Measurements from ENCODE around the gene SEC24C. TPM values are rescaled to one million over a fixed set of nuclear protein-coding genes. Genes with fewer than 3 reads are reported as not detected.
"Not testable (repeated sequence)": the region's sequence is repeated elsewhere in the genome, so short reads cannot be mapped to it uniquely, and the experiment has no call there.

SEC24C gene
- total and polyA plus RNA-seq, 2 of the 4 experiments (the other 2 are of a cell fraction) = 74.2 to 88.9 TPM

DNA sequence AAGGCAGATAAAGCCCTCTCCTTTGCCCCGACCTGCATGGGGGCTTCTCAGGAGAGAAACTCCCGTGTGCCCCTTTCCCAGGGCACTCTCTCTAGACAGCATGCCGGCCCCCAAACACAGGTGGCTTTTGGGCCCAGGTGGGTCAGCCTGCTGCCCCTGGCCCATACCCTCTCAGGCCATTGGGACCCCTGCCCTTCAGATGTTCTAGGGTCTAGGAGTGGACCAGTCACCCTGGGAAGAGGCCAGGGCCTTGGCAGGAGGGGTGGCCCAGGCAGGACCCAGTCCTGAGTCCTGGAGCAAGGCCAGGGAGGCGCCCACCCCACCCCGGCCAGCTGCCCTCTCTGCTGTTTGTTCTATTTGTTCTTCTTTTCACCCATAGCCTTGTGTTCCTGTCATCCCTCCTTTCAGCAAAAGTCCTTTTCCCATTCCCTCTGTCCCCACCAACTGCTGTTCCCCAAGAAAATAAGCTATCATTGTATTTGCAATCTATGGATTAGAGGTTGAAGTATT lies 9.3 kb upstream of the SEC24C start:
- no peak overlapping the region for H3K23ac ChIP-seq (ENCODE audit: low read depth, low read length)
- no peak overlapping the region for H2BK5ac ChIP-seq (ENCODE audit: low read depth, low read length, poor library complexity, severe bottlenecking)
- intact Hi-C loops (cut with micrococcal nuclease) (no loop called here), dilution Hi-C loops (cut with HindIII; ENCODE audit: low sequenced_read_pairs, unreplicated experiment) (no loop called here), in situ Hi-C loops (cut with MboI; ENCODE audit: low sequenced_read_pairs) (no loop called here)
- TF ChIP-seq NFE2L2 (IDR thresholded peaks at IDR 0.05; ENCODE audit: low read depth, low read length) = no peak
- H3K79me1 ChIP-seq (ENCODE audit: low read depth in 1 of 2, low read length in 2 of 2) = peaks cover 3 to 27% of the 10 kb centered on the region in 2 experiments
- H4K20me1 ChIP-seq (ENCODE audit: insufficient read depth, low read length) = no peaks in the 10 kb centered on the region
- no peak overlapping the region for H2AFZ ChIP-seq (replicated peaks; ENCODE audit: low read length, poor library complexity)
- POLR2A ChIA-PET (ENCODE audit: unreplicated experiment) = no interaction called here
- H3K14ac ChIP-seq (replicated peaks; ENCODE audit: low read depth, low read length) = no peak overlapping the region
- H2BK20ac ChIP-seq (ENCODE audit: low read depth, low read length) = no peak overlapping the region
- ATAC-seq (ENCODE audit: low read depth) (no peak), DNase-seq (no peak)
- H2BK120ac ChIP-seq (ENCODE audit: low read depth, low read length) = no peak overlapping the region
- no peak overlapping the region for H4K91ac ChIP-seq (ENCODE audit: insufficient read depth, low read depth, low read length)
- H3K4me1 ChIP-seq (ENCODE audit: control insufficient read depth, insufficient read depth, low read length) = peaks cover 3% of the 10 kb centered on the region; the same call in 1 of the 2 replicates
- WGBS, 2 experiments (ENCODE audit: extremely low coverage in 2 of 2, insufficient read length in 1 of 2) = no CpG with 5 or more reads among the region's 5 CpGs
- H3K56ac ChIP-seq (ENCODE audit: extremely low read depth, insufficient read depth, low read length) = no peak overlapping the region
- no peak overlapping the region for H3K4me2 ChIP-seq (ENCODE audit: low read depth, low read length)
- H3K4me3 ChIP-seq (ENCODE audit: insufficient read depth, low read depth, low read length) = no peak overlapping the region
- H2BK15ac ChIP-seq (ENCODE audit: low read depth, low read length) = no peak overlapping the region
- no TSS peak for BruUV-seq (replicated peaks)
- H3K18ac ChIP-seq (ENCODE audit: low read depth, low read length) = no peak overlapping the region
- H3K36me3 ChIP-seq (ENCODE audit: control insufficient read depth, insufficient read depth, low read length) = peaks cover 26% of the 10 kb centered on the region
- no peak overlapping the region for H4K5ac ChIP-seq (ENCODE audit: low read depth, low read length)
- no peak overlapping the region for H3K27ac ChIP-seq (ENCODE audit: insufficient read depth, low read length)
- no peaks in the 10 kb centered on the region for H3K27me3 ChIP-seq (ENCODE audit: control insufficient read depth, insufficient read depth, low read length)
- H3K9ac ChIP-seq (ENCODE audit: low read depth, low read length) = no peak overlapping the region
- H4K8ac ChIP-seq (ENCODE audit: low read depth in 2 of 2, low read length in 2 of 2) = no peak overlapping the region
- no peak overlapping the region for H3K4ac ChIP-seq (ENCODE audit: low read depth, low read length)
- H3K9me1 ChIP-seq (ENCODE audit: insufficient read depth, low read length) = 0 out of 2 replicates have a peak, but pooled peaks cover 8% of the 10 kb centered on the region
- no peak overlapping the region for H2AK9ac ChIP-seq (replicated peaks; ENCODE audit: low read depth, low read length, poor library complexity)
- H3K9me3 ChIP-seq (ENCODE audit: control insufficient read depth, insufficient read depth, low read length) = no peaks in the 10 kb centered on the region
- no peak overlapping the region for H2AK5ac ChIP-seq (ENCODE audit: low read depth, low read length)
- CTCF ChIA-PET = no interaction called here

DNA sequence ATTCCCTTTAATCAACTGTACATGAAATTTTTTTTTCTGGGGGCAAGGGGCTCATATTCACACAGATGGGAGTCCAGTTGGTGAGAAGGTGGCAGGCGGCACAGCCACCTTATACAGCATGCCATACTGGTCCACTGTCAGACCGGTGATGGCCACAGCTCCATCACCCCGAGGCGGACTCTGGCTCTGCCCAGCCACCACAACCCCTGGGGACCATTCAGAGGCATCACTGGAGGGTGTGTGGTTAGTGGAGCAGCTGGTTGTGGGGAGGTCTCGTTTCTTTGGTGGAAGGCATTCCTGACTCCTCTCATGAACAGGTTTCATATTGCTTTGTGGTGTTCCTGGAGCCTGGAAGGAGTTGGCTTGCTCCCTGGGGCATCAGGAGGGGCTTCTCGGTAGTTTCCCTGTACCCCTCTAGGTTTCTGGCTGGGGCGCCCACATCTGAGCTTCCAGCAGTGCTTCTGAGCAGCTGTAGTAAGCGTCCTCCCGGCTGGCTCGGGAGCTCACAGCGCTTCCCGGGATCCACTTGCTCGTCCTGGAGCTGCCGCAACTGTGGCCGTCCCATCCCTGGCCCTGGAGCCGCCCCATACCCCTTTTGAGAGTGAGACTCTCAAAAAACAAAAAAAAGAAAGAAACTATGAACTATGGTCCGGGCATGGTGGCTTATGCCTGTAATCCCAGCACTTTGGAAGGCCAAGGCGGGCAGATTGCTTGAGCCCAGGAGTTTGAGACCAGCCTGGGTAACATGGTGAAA lies 3.5 kb upstream of the SEC24C start:
- H4K20me1 ChIP-seq (ENCODE audit: insufficient read depth, low read length); H3K9ac ChIP-seq (ENCODE audit: low read depth, low read length); H3K27ac ChIP-seq (ENCODE audit: insufficient read depth, low read length); H3K56ac ChIP-seq (ENCODE audit: extremely low read depth, insufficient read depth, low read length); H3K9me1 ChIP-seq (ENCODE audit: insufficient read depth, low read length); H2AK9ac ChIP-seq (replicated peaks; ENCODE audit: low read depth, low read length, poor library complexity); H3K9me3 ChIP-seq (ENCODE audit: control insufficient read depth, insufficient read depth, low read length); H3K4me3 ChIP-seq (ENCODE audit: insufficient read depth, low read depth, low read length); H2AK5ac ChIP-seq (ENCODE audit: low read depth, low read length); BruUV-seq (replicated peaks); H2BK15ac ChIP-seq (ENCODE audit: low read depth, low read length); dilution Hi-C loops (cut with HindIII; ENCODE audit: low sequenced_read_pairs, unreplicated experiment); H3K27me3 ChIP-seq (ENCODE audit: control insufficient read depth, insufficient read depth, low read length); H2AFZ ChIP-seq (replicated peaks; ENCODE audit: low read length, poor library complexity); DNase-seq; ATAC-seq (ENCODE audit: low read depth); H3K4me1 ChIP-seq (ENCODE audit: control insufficient read depth, insufficient read depth, low read length); H3K23ac ChIP-seq (ENCODE audit: low read depth, low read length); H2BK120ac ChIP-seq (ENCODE audit: low read depth, low read length); H3K36me3 ChIP-seq (ENCODE audit: control insufficient read depth, insufficient read depth, low read length); H3K4ac ChIP-seq (ENCODE audit: low read depth, low read length); H2BK20ac ChIP-seq (ENCODE audit: low read depth, low read length); in situ Hi-C loops (cut with MboI; ENCODE audit: low sequenced_read_pairs); H4K91ac ChIP-seq (ENCODE audit: insufficient read depth, low read depth, low read length); H4K5ac ChIP-seq (ENCODE audit: low read depth, low read length); H2BK5ac ChIP-seq (ENCODE audit: low read depth, low read length, poor library complexity, severe bottlenecking); H4K8ac ChIP-seq (ENCODE audit: low read depth in 2 of 2, low read length in 2 of 2); H3K4me2 ChIP-seq (ENCODE audit: low read depth, low read length); H3K14ac ChIP-seq (replicated peaks; ENCODE audit: low read depth, low read length); CTCF ChIA-PET; POLR2A ChIA-PET (ENCODE audit: unreplicated experiment); H3K18ac ChIP-seq (ENCODE audit: low read depth, low read length): not testable (repeated sequence)
- peaks cover 16 to 44% of the 10 kb centered on the region in 2 experiments for H3K79me1 ChIP-seq (ENCODE audit: low read depth in 1 of 2, low read length in 2 of 2)
- intact Hi-C loops (cut with micrococcal nuclease) = loop anchor here (10.0 kb wide), 1 partner anchor 216 kb away; no protein-coding TSS in a partner anchor
- 93% methylated on average over 3 of the region's 18 CpGs; no CpG with 5 or more reads in 1 of the 2 experiments for WGBS, 2 experiments (ENCODE audit: extremely low coverage in 2 of 2, insufficient read length in 1 of 2)

Data from IMR-90 (cell line).